Cardiac fibroblast (primary cell): Measurements from ENCODE around the gene IRAK3.

ENCODE experiments used
- DNase-seq, 2 donors: peaks; one replicate each; pipeline versions ENCODE4 v3.0.0 to v3.0.0-alpha.2; 2010; ENCODE audit warnings: low read depth in 2 of 2
- H3K4me3 ChIP-seq, 2 donors: replicated peaks in 1 of 2; 1 replicate in 1 of 2; 2 replicates in 1 of 2; pipeline ENCODE4 v1.5.1; 2011; ENCODE audit warnings: low read depth in 2 of 2, low read length in 2 of 2, mild to moderate bottlenecking in 2 of 2, moderate library complexity in 1 of 2
- TF ChIP-seq, protein P1 (sequence below): IDR thresholded peaks from one replicate; pipeline ENCODE4 v1.5.1; 2011; ENCODE audit warnings: low read depth, mild to moderate bottlenecking, low read length, inconsistent platforms

IRAK3 gene

DNA sequence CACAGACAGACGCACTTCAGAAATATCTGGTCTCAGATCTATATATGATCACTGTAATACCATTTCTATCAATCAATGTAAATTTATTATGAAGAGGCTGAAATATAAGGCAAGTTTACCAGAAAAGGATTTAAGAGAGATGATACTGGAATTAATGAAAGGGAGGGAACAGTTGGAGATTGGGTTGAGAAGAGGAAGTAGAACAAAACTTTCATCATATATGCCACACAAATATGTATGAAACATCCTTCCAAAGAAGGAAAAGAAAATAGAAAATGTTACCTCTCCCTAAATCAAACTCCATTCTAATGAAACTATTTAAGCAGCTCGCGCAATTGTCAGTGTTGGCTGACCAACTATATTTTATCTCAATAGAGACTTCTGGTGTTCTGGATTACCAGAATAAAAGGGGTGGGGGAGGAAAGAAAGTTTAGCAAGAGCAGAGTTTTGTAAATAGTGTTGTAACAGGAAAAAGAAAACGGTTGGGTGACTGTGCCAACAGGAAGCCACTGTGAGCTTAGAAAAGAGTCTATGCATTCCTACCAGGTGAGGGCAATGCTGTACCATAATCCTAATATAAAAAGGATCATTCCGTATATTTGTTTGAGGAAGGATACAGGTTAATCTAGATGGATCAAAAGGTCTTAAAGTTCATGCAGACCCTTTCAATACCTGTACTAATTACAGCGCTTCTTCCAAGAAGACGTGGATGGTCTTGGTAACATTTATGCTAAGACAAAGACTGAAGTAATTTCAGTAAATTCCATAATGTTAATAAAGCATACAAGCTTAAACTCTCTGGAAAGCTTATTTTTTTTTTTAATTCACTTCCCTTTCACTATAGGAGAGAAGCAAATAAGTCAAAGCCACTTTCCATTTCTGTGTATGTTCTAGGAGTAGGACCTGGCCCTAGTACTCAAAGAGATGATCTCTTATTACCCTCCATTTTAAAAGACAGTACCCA is 43.9 kb upstream of the IRAK3 start:
- H3K4me3 ChIP-seq, result no peak overlapping the region
- TF ChIP-seq, protein P1, sequence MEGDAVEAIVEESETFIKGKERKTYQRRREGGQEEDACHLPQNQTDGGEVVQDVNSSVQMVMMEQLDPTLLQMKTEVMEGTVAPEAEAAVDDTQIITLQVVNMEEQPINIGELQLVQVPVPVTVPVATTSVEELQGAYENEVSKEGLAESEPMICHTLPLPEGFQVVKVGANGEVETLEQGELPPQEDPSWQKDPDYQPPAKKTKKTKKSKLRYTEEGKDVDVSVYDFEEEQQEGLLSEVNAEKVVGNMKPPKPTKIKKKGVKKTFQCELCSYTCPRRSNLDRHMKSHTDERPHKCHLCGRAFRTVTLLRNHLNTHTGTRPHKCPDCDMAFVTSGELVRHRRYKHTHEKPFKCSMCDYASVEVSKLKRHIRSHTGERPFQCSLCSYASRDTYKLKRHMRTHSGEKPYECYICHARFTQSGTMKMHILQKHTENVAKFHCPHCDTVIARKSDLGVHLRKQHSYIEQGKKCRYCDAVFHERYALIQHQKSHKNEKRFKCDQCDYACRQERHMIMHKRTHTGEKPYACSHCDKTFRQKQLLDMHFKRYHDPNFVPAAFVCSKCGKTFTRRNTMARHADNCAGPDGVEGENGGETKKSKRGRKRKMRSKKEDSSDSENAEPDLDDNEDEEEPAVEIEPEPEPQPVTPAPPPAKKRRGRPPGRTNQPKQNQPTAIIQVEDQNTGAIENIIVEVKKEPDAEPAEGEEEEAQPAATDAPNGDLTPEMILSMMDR, result peak; percentile 63
- DNase-seq, result peak; percentile 94 to 95

DNA sequence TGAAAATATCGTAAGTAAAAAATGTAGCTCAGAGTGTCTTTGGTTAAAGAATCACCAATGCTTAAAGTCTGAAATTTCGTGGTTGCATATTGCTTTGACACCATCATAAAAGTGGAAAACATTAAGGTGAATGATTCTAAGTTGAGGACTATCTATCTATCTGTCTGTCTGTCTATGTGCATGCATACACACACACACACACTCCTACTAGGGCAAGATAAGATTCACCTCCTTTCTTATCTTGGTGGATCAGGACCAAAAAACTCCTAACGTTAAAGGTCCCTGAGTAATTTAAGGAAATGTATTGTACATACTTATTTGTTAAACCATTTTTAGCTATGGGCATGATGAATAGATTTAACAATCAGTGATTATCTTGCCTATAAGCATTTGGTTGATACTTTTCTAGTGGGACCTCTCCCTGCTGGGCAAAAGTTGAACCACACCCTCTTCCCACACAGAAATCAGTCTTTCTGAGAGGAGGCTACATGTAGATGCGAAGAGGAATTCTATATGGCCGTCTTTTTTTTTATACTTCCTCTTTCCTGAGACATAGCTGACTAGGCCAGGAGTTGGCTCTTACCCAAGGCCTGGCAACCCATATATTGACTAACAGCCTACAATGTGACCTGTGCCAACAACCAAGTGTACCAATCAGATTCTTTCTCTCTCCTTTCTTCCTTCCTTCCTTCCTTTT is 39.2 kb upstream of the IRAK3 start:
- peak; percentile 27 to 28 for DNase-seq
- TF ChIP-seq, protein P1, result peak; percentile 33
- H3K4me3 ChIP-seq, result no peak overlapping the region

DNA sequence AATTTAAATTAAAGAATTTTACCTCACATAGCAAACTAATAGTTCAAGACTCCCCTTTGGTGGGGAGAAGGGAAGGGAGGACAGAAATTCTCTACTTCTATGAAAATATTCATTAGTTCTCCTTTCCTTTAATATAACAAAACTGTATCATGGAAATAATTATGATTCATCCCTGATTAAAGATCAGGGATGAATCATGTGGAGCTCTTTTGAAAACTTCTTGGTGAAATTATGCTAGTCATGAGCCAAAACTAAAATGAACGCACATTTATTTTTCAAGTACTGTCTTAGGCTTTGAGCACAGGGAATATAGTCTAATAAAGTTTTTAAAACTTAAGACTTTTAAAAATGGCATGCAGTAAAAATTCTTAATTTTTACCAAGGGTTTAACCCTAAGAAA is 36.3 kb upstream of the IRAK3 start:
- peak; percentile 57 to 67 for DNase-seq
- H3K4me3 ChIP-seq, result no peak overlapping the region
- TF ChIP-seq, protein P1, result no peak

DNA sequence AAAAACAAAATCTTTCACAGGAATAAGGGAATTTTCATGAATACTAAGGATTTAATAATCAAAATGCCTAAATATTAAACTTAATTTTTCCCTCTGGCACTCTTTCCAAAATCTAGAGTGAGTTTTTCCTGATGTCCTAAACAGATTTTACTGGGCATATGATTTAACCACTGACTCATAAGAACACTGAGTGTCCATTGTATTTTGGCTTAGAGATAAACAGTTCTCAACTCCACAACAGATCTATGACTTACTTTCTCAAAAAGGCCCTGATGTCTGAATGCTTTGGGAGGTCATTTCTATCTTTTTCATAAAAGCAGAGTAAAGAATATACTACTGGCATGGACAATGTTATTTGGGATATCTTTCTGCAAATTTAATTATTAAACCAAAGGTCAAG is 34.2 kb upstream of the IRAK3 start:
- TF ChIP-seq, protein P1, result no peak
- no peak overlapping the region for H3K4me3 ChIP-seq
- peak; percentile 52 to 56 for DNase-seq

DNA sequence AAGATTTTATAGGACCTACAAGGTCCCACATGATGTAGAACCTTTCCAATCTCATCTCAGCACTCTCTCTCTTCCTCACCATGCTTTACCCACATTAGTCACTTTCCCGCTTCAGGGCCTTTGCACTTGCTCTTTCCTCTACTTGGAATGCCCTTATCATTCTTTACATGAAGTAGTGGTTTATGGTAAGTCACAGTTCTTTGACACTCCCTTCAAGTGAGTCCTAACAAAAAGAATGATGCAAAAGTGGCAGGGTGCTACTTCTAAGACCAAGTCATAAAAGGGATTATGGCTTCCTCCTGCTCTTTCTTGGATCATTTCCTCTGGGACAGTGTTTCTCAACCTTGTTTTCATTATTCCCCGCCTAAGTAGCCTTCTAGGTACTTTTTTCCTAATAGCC is 32.4 kb upstream of the IRAK3 start:
- DNase-seq, result peak; percentile 50 to 72
- TF ChIP-seq, protein P1, result no peak
- H3K4me3 ChIP-seq, result no peak overlapping the region

DNA sequence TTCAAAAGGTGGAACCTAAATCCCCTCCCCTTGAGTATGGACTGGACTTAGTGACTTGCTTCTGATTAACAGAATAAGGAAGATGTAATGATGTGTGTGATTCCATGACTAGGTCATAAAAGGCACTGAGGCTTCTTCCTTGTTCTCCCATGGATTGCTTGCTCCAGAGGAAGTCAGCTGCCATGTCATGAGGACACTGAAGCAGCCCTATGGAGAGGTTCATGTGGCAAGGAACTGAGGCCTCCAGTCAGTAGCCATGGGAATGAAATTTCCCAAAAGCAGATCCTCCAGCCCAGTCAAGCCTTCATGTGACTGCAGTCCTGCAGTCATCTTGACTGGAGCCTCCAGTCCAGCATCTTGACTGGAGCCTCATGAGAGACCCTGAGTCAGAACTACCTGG is 29.9 kb upstream of the IRAK3 start:
- no peak overlapping the region for H3K4me3 ChIP-seq
- no peak for DNase-seq
- TF ChIP-seq, protein P1, result no peak
